AG09319 (cell line): ENCODE results near the gene SIDT1.

ENCODE experiments used
- DNase-seq: peaks from one replicate; pipeline ENCODE4 v3.0.0-alpha.2; 2010; ENCODE audit warnings: low read depth; ENCODE audit errors: extremely low read depth
- TF ChIP-seq, protein P1 (sequence below): IDR thresholded peaks from 2 replicates; pipeline ENCODE4 v1.5.1; 2011; ENCODE audit warnings: low read depth, mild to moderate bottlenecking, inconsistent platforms, low read length, moderate library complexity

Gene SIDT1

DNA sequence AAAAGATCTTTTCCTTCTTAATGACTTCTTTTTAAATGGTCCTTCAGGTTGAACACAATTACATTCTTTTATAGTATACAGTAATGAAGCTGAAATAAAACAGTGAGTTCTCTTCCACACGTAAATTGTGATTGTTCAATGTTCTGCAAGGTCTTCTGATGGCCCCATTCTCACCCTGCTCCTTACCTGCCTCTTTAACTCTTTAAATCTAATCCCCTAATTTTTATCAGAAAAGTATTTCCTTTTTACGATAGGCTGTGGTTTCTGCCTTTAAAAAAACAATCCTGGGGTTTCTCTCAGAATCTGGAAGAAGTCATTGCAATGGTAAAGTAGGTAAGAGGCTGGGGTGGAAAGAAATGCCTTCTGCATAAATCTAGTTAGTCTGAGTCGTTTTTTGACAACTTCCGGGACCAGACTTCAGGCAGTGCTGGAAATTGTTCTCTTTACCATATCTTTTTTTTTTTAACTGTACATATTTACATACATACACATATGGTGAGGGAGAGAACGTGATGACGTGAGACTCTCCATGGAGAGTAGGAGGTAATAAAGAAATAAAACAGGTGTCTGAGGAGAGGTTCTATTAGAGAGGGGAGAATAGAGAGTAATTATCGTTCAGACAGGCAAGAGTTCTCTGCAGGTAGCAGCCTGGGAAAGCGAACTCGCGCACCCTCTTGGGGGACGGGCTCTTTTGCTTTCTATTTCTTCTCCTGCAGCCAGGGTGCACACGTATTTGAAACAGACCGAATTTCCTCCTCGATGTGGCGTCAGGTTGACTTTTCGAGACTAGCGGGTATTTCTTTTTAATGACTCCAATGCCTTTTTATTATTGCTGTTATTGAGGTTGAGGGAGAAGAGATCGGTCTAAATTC is at the start of gene SIDT1:
Gene SIDT1 (plus strand): TSS at position 730 of the 872 bp plus-strand sequence. CDS start 467 bp downstream, outside the sequence.
- TF ChIP-seq, protein P1, sequence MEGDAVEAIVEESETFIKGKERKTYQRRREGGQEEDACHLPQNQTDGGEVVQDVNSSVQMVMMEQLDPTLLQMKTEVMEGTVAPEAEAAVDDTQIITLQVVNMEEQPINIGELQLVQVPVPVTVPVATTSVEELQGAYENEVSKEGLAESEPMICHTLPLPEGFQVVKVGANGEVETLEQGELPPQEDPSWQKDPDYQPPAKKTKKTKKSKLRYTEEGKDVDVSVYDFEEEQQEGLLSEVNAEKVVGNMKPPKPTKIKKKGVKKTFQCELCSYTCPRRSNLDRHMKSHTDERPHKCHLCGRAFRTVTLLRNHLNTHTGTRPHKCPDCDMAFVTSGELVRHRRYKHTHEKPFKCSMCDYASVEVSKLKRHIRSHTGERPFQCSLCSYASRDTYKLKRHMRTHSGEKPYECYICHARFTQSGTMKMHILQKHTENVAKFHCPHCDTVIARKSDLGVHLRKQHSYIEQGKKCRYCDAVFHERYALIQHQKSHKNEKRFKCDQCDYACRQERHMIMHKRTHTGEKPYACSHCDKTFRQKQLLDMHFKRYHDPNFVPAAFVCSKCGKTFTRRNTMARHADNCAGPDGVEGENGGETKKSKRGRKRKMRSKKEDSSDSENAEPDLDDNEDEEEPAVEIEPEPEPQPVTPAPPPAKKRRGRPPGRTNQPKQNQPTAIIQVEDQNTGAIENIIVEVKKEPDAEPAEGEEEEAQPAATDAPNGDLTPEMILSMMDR: no peak; the same call in 1 of the 2 replicates
- DNase-seq: no peak

DNA sequence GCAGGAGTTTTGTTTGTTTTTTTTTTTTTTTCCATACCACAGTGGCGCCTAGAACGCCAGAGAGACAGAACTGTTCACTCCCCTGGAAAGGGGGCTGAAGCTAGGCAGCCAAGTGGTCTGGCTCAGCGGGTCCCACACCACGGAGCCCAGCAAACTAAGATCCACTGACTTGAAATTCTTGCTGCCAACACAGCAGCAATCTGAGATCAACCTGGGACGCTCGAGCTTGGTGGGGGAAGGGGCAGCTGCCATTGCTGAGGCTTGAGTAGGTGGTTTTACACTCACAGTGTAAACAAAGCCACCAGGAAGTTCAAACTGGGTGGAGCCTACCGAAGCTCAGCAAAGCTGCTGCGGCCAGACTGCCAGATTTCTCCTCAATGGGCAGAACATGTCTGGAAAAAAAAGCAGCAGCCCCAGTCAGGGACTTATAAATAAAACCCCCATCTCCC is 47.2 kb upstream of the SIDT1 start:
- TF ChIP-seq, protein P1: no peak

DNA sequence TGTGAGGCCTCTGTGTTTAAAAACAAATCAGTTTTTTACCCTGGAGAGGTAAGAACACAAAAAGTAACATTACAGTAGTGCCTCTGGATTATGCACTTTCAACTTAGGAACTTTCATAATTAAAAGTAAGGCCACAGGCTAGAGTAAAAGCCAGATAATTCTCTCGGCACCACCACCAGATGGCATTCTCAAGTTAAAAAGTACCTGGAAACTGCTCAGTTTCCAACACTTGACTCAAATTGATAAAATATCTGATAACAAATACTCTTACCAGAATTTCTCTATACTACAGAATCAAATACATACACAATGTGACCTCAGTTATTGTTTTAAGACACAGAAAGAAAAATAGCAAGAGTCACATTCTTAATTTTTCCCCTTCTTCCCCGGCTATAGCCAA is 37.3 kb upstream of the SIDT1 start:
- DNase-seq: no peak
- TF ChIP-seq, protein P1: peak; percentile 50

More for the DNA sequence above, 47.2 kb upstream of the SIDT1 start:
- no peak for DNase-seq

DNA sequence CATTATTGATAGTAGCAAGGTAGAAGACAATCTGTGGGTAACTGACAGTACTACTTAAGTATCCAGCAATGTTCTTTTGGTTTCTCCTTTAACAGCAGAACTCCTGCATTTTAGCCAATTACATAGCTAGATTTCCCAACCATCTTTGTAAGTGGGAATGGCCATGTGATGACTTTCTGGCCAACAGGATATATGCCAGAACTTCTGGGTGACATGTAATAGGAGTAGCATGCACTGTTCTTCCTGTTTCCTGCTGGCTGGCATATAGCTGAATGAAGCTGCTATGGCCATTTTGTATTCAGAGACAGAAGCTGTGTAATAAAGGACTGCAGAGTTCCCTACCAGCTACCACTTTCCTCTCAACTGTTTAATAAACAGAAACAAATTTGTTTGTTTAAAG is 35.4 kb upstream of the SIDT1 start:
- TF ChIP-seq, protein P1: no peak

DNA sequence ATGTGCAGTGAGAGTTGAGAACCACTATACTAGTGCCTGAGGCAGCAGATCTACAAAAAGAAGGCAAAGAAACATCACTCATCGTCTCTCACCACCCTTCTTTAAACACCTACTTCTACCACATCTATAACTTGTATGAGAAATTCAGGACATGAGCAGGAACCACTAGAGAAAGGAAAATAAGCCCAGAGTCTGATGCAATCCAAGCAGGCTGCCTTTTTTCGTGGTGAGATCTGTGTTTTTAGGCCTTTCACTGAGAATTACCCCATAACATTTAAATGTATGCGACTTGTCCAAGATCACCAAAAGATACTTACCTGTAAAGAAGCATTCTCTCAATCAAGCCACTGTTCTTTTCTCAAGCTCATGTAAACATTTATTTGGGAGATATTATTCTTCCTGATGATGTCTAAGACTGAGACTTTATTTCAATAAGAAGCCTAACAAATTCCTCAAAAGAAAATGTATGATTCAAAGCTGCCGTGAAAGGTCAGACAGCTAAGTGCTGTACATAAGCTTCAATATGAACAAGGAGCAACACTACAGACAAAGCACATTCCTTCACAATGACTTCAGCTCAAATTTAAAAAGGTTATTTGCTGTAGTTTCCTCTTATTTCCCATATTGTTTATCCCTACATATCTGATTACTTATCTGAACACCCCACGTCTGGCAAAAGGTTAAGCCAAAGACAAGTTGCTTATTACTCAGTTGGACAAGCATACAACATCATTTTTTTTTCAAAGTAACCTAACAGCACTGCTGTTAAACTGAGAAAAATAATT is 33.9 kb upstream of the SIDT1 start:
- DNase-seq: peak; percentile 39
- TF ChIP-seq, protein P1: no peak

More for the DNA sequence above, 35.4 kb upstream of the SIDT1 start:
- DNase-seq: no peak

DNA sequence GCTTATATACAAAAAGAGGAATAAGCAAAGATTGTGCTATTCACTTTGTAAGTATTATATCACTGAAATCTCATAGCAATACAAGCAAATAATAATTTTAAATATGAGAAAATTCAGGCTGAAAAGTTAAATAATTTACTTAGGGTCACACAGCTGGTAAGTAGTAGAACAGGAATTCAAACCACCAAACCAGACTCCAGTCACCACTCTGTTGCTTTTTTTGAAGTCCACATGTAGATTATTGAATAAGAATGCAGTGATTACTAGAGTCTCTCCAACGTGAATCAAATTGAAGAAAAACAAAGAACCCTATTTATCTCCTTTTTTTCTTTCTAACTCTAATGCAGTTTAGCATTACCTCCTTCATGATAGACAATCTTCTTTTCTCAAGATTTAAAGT is 33.3 kb upstream of the SIDT1 start:
- DNase-seq: no peak
- TF ChIP-seq, protein P1: no peak

DNA sequence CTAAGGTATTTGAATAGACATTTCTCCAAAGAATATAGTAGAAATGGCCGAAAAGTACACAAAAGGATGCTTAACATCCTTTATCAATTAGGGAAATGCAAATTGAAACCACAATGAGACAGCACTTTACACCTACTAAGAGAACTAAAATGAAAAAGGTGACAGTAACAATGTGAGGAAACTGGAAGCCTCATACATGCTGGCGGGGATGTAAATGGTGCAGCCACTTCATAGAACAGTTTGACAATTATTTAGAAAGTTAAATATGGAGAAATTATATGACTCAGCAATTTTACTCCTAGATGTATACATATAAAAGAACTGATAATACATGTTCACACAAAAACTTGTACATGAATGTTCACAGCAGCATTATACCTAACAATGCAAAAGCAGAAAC is 30.8 kb upstream of the SIDT1 start:
- TF ChIP-seq, protein P1: no peak
- no peak for DNase-seq
